Heart left ventricle (tissue), 16 donors: ENCODE data around the gene FAM83G. TPM values are rescaled to one million over a fixed set of nuclear protein-coding genes. Genes with fewer than 3 reads are reported as not detected.
"Not testable (repeated sequence)": the region's sequence is repeated elsewhere in the genome, so short reads cannot be mapped to it uniquely, and the experiment has no call there.

Experiments
- ATAC-seq, 4 donors: fragments of 200-7000 bp; cut with Tn5 transposase; one replicate each; pipeline ENCODE4 v1.9.1; 2020 to 2022; ENCODE audit warnings: moderate library complexity in 4 of 4, mild to moderate bottlenecking in 3 of 4, moderate number of reproducible peaks in 1 of 4
- DNase-seq, 5 donors: peaks; one replicate each; pipeline ENCODE4 v3.0.0-alpha.2; 2020
- H3K27ac ChIP-seq, 12 donors: fragments of 200-600 bp; sonication (generic) in 4 of 12; one replicate each; pipeline versions ENCODE4 v1.5.0 to v1.8.0; 2016 to 2022; ENCODE audit warnings: mild to moderate bottlenecking in 2 of 12
- H3K27me3 ChIP-seq, 9 donors: fragments of 200-600 bp; sonication (generic) in 2 of 9; one replicate each; pipeline versions ENCODE4 v1.5.1 to v1.8.0; 2016 to 2022; ENCODE audit warnings: mild to moderate bottlenecking in 3 of 9
- H3K36me3 ChIP-seq, 9 donors: fragments of 200-600 bp; sonication (generic) in 2 of 9; one replicate each; pipeline versions ENCODE4 v1.5.0 to v1.8.0; 2018 to 2022; ENCODE audit warnings: mild to moderate bottlenecking in 2 of 9
- H3K4me1 ChIP-seq, 12 donors: fragments of 200-600 bp; sonication (generic) in 4 of 12; one replicate each; pipeline versions ENCODE4 v1.5.0 to v1.8.0; 2016 to 2022; ENCODE audit warnings: mild to moderate bottlenecking in 3 of 12
- H3K4me3 ChIP-seq, 12 donors: fragments of 200-600 bp; sonication (generic) in 4 of 12; one replicate each; pipeline versions ENCODE4 v1.5.0 to v1.8.0; 2017 to 2022; ENCODE audit warnings: mild to moderate bottlenecking in 9 of 12, moderate library complexity in 4 of 12
- H3K9me3 ChIP-seq, 12 donors: fragments of 200-600 bp; sonication (generic) in 4 of 12; one replicate each; pipeline versions ENCODE4 v1.5.0 to v1.8.0; 2016 to 2022; ENCODE audit warnings: mild to moderate bottlenecking in 1 of 12
- POLR2A ChIP-seq, 2 donors: fragments of 450-650 bp; IDR thresholded peaks; one replicate each; pipeline ENCODE4 v1.6.1; 2017; ENCODE audit warnings: antibody characterized with exemption in 2 of 2, mild to moderate bottlenecking in 2 of 2, moderate library complexity in 2 of 2
- WGBS, 4 donors: extraction: QIAGEN DNeasy Blood & Tissue Kit in 2 of 4; methylation state at CpG; one replicate each; pipeline versions ENCODE4 v1.1.5 to v1.1.7; 2013 to 2018; 5-methylcytosine and 5-hydroxymethylcytosine counted together
- intact Hi-C, 10 donors: fragments of 100-400 bp; cut with DNase I; formaldehyde crosslinking; loops; one replicate each; pipeline versions ENCODE4 v1.11.1 to v1.14.2; 2022
- polyA plus RNA-seq, 2 donors: library from polyadenylated mRNA; stranded (reverse); fragments of 200-250 nt; gene quantifications; one replicate each; pipeline ENCODE4 v1.2.3, GENCODE V29; 2013
- total RNA-seq, 9 donors: library from RNA; depleted of rRNA in 2 of 9; stranded (reverse); fragments of >200 nt in 2 of 9; fragmentation: NEBNext Ultra II Directional in 3 of 9; extraction: Animal tissue kit (Norgen Biotek cat#: 25700) in 3 of 9; gene quantifications; one replicate each; pipeline versions ENCODE4 v1.1.0 to v1.2.4, GENCODE V29; 2016 to 2023
- TF ChIP-seq, protein P1 (sequence below), 12 donors: fragments of 200-600 bp; sonication (generic) in 4 of 12; IDR thresholded peaks; one replicate each; pipeline versions ENCODE4 v1.5.0 to v1.8.0; 2018 to 2022; ENCODE audit warnings: antibody characterized with exemption in 12 of 12, mild to moderate bottlenecking in 5 of 12
- donor health status: ischemic (EF 13 %, LVEDD 7.1; RV severe dilation, severe dysfunction).
- donor health status: healthy with polysubstance abuse.
- donor health status: DM: no; HTN: yes; CAD: no.
- donor health status: DM: no; HTN: no; CAD: no.
- donor health status: ischemic (EF 25% LVEDD 6.9; RV normal size, moderate dysfunction).
- donor health status: ischemic (EF 25% LVEDD 5.7; RV mildly dilated, moderate dysfunction).
- donor health status: healthy.
- donor health status: DM: yes; HTN: yes; CAD: no.
- donor health status: ischemic (EF 35%, LVEDD 5.7; RV mildly dilated, moderate dysfunction).
- donor health status: nonischemic (EF 11% LVEDD 7.7; RV severe dilation, severe dysfunction).
- donor health status: DM: yes; HTN: yes; CAD: no.
- donor health status: PGD.
- donor health status: ischemic (EF 29% LVEDD 5.4; RV normal size, mild dysfunction).
- donor health status: nonischemic (EF 23%, LVEDD 6.1; RV moderate dilation, normal function).

Gene FAM83G
- total and polyA plus RNA-seq, 11 donors = 1.2 to 12.8 (median 1.8) TPM

DNA sequence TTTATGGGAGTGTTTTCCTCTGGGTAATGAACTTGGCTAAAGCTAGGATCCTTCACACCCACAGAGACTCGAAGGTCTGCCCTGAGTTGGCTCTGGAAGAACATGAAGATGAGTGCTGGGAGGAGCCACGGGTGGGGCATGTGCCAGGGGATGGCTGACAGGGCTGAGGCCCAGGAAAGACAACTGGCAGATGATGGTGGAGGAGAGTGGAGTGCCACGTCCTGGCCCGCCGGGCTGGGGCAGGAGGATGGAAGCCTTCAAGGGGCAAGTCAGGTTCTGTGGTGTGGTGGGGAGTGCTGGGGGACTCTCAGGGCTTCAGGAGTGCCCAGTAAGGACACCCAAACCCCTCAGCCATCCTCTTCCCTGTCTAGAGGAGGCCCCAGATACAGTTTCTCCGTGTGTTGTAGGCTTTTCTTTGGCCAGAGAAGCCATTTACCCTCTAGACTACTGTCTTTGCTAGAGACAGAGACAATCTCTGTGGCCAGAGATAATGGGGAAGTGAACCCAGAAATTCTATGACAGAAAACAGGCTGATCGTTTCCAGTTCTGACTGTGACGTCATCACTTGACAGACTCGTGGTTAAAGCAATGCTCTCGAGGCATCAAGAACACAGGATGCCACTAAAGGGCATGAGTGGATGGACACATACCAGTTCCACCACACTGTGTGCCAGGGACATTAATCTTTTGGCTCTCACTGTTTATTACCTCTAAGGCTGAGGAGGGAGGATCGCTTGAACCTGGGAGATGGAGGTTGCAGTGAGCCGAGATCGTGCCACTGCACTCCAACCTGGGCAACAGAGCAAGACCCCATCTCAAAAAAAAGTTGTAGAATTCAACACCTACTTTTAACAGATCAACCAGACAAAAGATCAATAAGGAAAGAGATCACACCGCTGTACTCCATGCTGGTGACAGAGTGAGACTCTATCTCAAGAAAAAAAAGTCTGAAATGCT is 71.2 kb downstream of the FAM83G start:
- no peaks in the 10 kb centered on the region for H3K27me3 ChIP-seq
- intact Hi-C loops = loop anchor here in 1 of 10 donors (2.0 kb wide), 1 partner anchor 69 kb away; no protein-coding TSS in a partner anchor
- no peaks in the 10 kb centered on the region for H3K9me3 ChIP-seq
- no peaks in the 10 kb centered on the region for H3K4me1 ChIP-seq
- peak; percentile 10 to 55 (median 22) for ATAC-seq
- 66 to 75% (median 73%) methylated on average over 14 of the region's 14 CpGs for WGBS, 4 donors
- no peak overlapping the region for H3K4me3 ChIP-seq
- DNase-seq = no peak
- H3K36me3 ChIP-seq = peaks cover 0 to 37% (median 30%) of the 10 kb centered on the region in 9 donors
- TF ChIP-seq, protein P1, sequence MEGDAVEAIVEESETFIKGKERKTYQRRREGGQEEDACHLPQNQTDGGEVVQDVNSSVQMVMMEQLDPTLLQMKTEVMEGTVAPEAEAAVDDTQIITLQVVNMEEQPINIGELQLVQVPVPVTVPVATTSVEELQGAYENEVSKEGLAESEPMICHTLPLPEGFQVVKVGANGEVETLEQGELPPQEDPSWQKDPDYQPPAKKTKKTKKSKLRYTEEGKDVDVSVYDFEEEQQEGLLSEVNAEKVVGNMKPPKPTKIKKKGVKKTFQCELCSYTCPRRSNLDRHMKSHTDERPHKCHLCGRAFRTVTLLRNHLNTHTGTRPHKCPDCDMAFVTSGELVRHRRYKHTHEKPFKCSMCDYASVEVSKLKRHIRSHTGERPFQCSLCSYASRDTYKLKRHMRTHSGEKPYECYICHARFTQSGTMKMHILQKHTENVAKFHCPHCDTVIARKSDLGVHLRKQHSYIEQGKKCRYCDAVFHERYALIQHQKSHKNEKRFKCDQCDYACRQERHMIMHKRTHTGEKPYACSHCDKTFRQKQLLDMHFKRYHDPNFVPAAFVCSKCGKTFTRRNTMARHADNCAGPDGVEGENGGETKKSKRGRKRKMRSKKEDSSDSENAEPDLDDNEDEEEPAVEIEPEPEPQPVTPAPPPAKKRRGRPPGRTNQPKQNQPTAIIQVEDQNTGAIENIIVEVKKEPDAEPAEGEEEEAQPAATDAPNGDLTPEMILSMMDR (IDR thresholded peaks at IDR 0.05) = no peak
- TF ChIP-seq POLR2A (IDR thresholded peaks at IDR 0.05) = no peak
- H3K27ac ChIP-seq = no peak overlapping the region

DNA sequence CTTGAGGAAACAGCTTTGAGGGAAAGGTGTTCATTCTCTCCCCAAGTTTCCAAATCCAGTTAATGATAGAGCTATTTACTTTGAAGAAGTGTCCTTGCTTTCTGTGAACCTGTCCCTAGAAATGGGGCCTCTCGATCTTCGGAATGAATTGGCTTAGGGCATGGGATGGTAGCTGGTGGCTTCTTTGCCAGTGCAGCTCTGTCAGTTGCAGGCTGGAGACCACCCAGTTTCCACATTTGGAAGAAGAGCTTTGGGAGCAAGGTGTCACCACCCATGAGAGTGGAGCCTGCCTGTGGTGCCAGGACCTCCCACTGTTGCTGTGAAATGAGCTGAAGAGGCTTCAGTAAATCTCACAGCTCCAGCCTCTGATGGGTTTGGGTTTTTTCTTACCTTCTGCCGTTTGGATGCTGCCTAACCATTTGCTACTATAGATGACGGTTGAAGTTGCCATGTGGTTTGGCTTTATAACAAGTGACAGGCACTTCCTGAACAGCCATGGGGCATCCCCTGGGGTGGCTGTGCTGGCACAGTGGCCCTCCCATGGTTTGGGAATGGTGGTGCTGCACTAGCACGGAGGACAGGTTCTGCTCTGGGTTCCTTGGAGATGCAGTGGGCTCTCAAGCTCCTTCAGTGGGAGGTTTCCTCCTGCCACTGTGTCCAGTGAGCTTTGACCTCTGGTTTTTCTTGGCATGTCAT is 72.1 kb downstream of the FAM83G start:
- no peak overlapping the region for H3K27ac ChIP-seq
- intact Hi-C loops = no loop called here
- 77 to 82% (median 79%) methylated on average over 4 to 5 of the region's 5 CpGs for WGBS, 4 donors

DNA sequence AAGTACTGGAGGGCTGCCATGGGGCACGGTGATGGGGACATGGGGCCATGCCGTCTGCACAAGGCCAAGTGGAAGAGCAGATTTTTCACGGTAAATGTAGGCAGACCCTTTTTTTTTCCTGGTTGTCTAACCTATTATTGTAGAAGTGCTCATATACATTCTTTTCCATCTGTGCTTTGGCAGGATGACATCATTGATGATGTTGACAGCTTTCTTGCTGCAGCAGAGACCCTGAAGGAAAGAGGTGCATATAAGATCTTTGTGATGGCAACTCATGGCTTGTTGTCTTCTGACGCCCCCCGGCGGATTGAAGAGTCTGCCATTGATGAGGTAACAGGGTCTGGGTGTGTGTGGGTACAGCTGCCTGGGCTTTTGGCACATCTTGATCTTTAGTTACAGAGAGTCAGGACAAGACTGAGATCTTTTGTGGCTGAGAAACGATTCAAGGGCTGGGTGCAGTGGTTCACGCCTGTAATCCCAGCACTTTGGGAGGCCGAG is 75.9 kb downstream of the FAM83G start:
- ATAC-seq = peak in 1 of 4 donors; percentile 44
- H3K27ac ChIP-seq = no peak overlapping the region
- no peaks in the 10 kb centered on the region for H3K9me3 ChIP-seq
- no peaks in the 10 kb centered on the region for H3K4me1 ChIP-seq
- 77 to 89% (median 87%) methylated on average over 9 of the region's 9 CpGs for WGBS, 4 donors
- DNase-seq = no peak
- no peak for TF ChIP-seq POLR2A (IDR thresholded peaks at IDR 0.05)
- TF ChIP-seq, protein P1 (IDR thresholded peaks at IDR 0.05) = no peak
- no peak overlapping the region for H3K4me3 ChIP-seq
- intact Hi-C loops = no loop called here
- H3K36me3 ChIP-seq = peaks cover 0 to 66% (median 51%) of the 10 kb centered on the region in 9 donors
- no peaks in the 10 kb centered on the region for H3K27me3 ChIP-seq

More for the DNA sequence above, 72.1 kb downstream of the FAM83G start:
- DNase-seq (no peak), ATAC-seq (no peak)
- Histone ChIP-seq H3K36me3 (peaks cover 0 to 45% (median 38%) of the 10 kb centered on the region in 9 donors), H3K4me3 (no peak overlapping the region), H3K4me1 (no peaks in the 10 kb centered on the region), H3K9me3 (no peaks in the 10 kb centered on the region), H3K27me3 (no peaks in the 10 kb centered on the region)
- TF ChIP-seq, protein P1 (IDR thresholded peaks at IDR 0.05) = no peak
- TF ChIP-seq POLR2A (IDR thresholded peaks at IDR 0.05) = no peak

DNA sequence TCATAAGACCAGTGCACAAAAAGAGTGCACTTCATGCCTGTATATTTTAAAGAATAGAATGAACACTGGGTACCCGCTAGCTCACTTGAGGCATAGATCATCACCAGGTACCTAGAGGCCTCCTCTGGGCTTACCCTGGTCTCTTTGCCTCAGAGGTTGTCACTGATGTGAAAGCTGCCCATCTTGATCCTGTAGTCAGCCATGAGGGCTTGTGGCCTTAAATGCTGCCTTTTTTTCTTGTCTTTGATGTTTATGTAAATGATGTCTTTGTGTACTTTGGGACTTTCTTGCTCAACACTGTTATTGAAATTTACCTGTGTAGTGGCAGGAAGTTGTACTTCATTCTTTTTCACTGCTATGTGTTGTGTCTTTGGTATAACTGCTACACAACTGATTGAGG is 79.4 kb downstream of the FAM83G start:
- Histone ChIP-seq H3K4me1 (peaks cover 0 to 23% (median 12%) of the 10 kb centered on the region in 12 donors), H3K4me3 (no peak overlapping the region), H3K27me3 (no peaks in the 10 kb centered on the region), H3K27ac (no peak overlapping the region), H3K9me3 (no peaks in the 10 kb centered on the region), H3K36me3 (peaks cover 0 to 50% (median 34%) of the 10 kb centered on the region in 9 donors)
- WGBS, 4 donors = 95 to 100% (median 100%) methylated on average over 1 of the region's 1 CpG
- intact Hi-C loops = no loop called here
- DNase-seq = no peak
- no peak for TF ChIP-seq POLR2A (IDR thresholded peaks at IDR 0.05)
- TF ChIP-seq, protein P1 (IDR thresholded peaks at IDR 0.05) = no peak
- ATAC-seq = no peak

DNA sequence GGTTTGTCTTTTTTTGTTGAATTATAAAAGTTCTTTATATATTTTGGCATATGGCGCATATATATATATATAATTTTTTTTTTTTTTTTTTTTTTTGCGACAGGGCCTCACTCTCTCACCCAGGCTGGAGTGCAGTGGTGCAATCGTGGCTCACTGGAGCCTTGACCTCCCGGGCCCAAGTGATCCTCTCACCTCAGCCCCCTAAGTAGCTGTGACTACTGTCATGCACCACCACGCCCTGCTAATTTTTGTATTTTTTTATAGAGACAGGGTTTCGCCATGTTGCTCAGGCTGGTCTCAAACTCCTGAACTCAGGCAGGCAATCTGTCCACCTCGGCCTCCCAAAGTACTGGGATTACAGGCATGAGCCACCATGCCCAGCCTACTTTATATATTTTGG is 82.0 kb downstream of the FAM83G start:
- H3K27ac ChIP-seq = peak overlapping the region in 1 of 12 donors; percentile 61
- WGBS, 4 donors = 95 to 97% (median 97%) methylated on average over 7 of the region's 7 CpGs
- ATAC-seq = not testable (repeated sequence)

More for the DNA sequence above, 82.0 kb downstream of the FAM83G start:
- Histone ChIP-seq H3K4me1 (peaks cover 0 to 27% (median 13%) of the 10 kb centered on the region in 12 donors), H3K36me3 (peaks cover 0 to 38% (median 18%) of the 10 kb centered on the region in 9 donors)
- DNase-seq, H3K27me3 ChIP-seq, H3K9me3 ChIP-seq, H3K4me3 ChIP-seq: not testable (repeated sequence)
- intact Hi-C loops = loop anchor here in 1 of 10 donors (5.0 kb wide), 1 partner anchor 55 kb away; no protein-coding TSS in a partner anchor
